Activated T-cell treated with anti-CD3 and anti-CD28 coated beads for 24 hours (primary cell): Measurements from ENCODE around the gene GJC2.
"Not testable (repeated sequence)": the region's sequence is repeated elsewhere in the genome, so short reads cannot be mapped to it uniquely, and the experiment has no call there.

Experiments
- DNase-seq: peaks from one replicate; pipeline ENCODE4 v3.0.0-alpha.2; 2020; ENCODE audit warnings: low read depth

GJC2 gene

GRCh38 chr1:228149406-228150119 lies at the start of gene GJC2:
TSS of gene GJC2 (plus strand) at chr1:228149930. CDS start at chr1:228157759, 7,829 bp downstream.
- DNase-seq = no peak

GRCh38 chr1:228100822-228101613 lies 48.7 kb upstream of the GJC2 start:
- no peak for DNase-seq

GRCh38 chr1:228101614-228101993 lies 48.1 kb upstream of the GJC2 start:
- no peak for DNase-seq

DNA sequence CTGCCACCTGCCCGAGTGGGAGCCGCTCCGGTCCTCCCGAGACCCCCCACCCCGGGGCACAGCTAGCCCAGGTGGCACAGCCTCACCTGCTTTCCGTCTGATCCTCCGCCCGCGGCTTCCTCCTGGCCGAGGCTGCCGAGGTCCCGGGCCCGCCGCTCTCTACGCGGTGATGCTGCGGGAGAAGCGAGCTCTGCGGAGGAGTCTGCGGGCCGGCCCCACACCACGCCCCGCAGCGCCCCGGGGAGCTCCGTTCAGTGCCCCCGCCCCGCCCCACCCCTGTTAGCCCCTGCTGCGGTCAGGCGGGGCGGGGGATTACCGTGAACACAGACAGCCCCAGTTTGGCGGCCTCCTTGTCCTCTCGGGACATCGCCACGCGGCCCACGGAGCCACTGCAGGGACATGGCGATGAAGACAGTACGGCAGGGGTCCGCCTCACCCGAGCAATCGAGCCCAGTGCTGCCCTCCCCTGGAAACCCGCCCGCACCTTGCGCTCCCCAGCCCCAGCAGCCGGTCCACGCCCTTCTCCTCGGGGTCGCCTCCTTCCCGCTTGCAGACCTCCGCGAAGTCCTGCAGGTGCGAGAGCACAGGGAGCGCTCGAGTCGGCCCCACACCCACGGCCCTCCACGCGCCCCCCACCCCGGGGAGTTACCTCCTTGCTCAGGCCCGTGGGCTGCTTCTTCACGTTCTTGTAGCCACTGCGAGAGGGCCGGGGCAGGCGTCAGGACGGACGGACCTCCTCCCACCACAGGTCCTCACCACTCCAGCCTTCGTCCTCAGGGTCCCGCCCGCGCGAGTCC lies 47.5 kb upstream of the GJC2 start:
- DNase-seq = peak; percentile 37

DNA sequence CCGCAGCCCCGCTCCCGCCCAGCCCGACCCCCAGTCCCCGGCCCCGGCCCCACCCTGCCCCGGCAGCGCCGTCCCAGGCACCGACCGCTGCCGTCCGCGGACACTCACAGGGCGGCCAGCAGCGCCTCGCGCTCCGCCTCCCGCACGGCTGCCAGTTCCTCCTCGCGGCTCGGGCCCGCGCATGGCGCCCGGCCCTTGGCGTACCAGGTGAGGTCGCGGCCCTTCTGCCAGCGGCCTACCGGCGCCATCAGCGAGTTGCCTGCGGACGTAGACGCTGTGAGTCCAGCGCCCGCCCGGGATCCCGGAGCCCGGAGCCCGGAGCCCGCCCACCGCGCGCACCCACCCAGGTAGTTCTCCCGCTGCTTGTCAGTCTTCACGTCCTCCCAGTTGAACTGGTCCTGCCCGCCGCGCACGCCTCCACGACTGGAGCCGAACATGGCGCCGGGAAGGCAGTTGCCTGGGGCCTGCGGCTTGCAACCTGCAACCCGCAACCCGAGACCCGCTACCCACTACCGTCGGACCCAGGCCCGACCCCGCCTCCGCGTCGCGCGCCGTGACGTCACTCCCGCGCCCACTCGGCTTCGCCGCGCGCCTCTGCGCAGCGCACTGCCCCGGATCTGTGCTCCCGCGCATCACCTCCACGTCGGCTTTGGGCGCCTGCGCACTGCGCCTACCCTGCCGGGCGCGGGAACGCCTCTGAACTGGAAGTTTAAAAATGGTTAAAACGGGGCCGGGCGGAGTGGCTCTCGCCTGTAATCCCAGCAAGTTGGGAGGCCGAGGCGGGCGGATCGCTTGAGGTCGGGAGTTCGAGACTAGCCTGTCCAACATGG lies 46.7 kb upstream of the GJC2 start, which contains the start of gene C1orf35:
TSS of gene C1orf35 (minus strand) at position 535 of the 830 bp plus-strand sequence. CDS start at position 437, 98 bp downstream.
- peak; percentile 94 for DNase-seq

GRCh38 chr1:228104526-228105269 lies 45.0 kb upstream of the GJC2 start:
- no peak for DNase-seq

DNA sequence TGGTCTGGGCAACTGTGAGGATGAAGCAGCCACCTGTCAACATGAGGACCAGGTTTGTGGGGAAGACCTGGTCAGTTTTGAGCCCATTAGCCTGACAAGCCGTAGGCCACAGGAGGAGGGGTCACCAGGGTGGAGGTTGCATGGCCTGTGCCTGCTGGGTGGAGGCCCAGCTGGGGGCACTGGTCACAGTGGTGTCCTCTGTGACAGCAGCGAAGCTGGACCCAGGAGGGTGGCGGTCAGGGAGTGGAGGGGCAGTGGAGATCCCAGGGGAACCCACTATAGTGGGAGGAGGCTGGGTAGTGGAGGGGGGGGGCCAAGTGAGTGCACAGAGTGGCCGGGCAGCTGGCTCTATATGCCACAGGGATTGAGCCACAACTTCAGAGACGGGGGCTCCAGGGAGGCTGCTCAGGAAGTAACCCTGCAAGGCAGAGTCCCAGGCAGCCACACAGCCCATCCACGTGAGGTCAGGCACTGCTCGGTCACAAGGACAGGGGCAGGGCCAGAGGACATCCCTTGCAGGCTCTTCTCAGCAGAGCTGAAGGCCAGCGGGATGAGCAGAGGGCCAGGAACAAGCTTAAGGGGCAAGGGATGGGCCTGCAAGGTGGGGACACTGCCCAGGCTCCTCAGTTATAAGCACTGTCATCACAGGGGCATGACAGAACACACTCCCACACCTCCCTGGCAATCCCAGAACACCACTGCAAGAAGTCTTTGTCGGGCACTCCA lies 44.3 kb upstream of the GJC2 start:
- no peak for DNase-seq

GRCh38 chr1:228105996-228106799 lies 43.5 kb upstream of the GJC2 start:
- no peak for DNase-seq

GRCh38 chr1:228106800-228107054 lies 43.0 kb upstream of the GJC2 start:
- no peak for DNase-seq

DNA sequence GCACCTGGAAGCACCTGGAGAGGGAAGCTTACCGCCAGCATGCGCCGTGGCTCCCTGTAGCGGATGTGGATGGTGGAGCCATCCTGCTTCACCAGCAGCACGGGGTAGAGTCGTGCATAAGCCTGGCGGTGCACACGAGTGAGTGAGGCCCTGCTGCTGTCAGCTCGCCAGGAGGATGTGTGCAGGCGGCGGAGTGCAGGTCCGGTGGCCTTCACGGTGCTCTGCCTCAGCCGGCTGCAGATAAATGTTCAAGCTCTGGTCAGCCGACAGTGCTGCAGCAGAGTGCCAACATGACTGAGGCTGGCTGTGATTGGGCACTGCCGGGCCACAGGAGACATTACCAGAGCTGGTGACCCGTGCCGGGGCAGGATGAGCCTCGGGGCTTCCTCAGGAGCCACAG lies 42.1 kb upstream of the GJC2 start:
- DNase-seq = no peak

DNA sequence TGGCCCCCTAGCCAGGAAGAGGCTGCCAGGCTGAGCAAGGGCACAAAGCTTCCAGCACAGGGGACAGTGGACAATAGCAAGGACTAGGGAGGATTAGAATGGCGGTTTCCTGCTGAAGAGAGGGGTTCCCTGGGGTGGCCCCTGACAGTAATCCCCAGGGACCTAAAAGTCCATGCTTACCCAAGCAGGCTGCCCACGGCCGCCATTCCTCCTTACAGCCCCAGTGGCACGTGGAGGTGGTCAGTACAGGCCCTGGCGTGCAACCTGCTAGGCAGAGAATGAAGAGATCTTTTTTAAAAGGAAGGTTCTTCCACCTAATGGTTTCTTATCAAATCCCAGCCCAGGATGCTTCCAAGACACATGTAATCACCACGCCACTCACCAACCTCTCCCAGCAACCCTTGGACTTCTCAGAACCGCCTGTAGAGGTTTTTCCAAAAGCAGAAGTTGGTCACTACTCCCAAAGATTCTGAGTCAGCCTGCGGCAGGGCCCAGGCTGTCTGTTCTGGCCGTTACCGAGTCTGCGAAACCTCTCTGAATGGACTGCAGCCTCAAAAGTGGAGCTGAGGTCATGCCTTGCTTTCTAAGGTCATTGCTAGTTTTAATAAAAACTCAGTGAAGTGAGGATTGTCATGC lies 41.6 kb upstream of the GJC2 start:
- no peak for DNase-seq

DNA sequence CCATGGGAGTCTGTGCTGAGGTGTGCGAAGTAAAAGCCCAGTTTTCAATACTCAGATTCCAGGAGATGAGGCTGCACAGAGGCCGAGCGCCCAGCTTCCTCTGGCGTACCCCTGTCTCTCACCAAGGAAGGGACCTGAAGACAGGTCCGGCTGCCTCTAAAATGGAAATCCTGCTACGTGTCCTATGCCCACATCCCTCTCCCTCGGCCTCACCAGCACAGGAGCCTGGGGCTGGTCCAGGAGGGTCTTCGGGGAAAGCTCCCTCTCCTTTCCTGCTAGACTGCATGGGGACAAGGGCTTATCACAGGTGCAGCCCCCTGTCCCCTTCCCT lies 41.0 kb upstream of the GJC2 start:
- DNase-seq = no peak

- DNase-seq = peak; percentile 99
Observed at GRCh38 chr1:228109073-228109961, 40.4 kb upstream of the GJC2 start, which contains the start of gene MRPL55. TSS of gene MRPL55 (minus strand) at chr1:228109299. CDS start at chr1:228108260, 1,039 bp downstream.

- no peak for DNase-seq
Observed at GRCh38 chr1:228109962-228110488, 39.7 kb upstream of the GJC2 start.

DNA sequence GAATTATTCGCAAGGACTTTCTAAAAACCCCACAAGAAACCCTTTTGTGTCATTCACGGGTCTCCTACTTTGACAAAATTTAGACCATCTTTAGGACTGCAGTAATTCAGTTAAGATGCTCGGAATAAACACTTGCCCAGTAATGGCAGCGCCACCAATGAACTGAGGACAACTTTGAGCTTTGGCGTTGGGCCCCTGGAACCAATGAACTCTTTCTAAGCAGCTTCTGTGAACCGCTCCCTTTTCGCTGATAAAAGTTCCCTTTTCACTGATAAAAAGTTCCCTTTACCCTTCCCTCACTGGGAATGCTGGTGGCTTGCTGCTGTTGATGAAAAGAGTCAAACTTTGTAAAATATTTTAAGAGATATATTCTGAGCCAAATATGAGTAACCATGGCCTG lies 39.2 kb upstream of the GJC2 start:
- no peak for DNase-seq

- not testable (repeated sequence) for DNase-seq
Observed at GRCh38 chr1:228111315-228111714, 38.4 kb upstream of the GJC2 start.

- no peak for DNase-seq
Observed at GRCh38 chr1:228112167-228112566, 37.6 kb upstream of the GJC2 start.

DNA sequence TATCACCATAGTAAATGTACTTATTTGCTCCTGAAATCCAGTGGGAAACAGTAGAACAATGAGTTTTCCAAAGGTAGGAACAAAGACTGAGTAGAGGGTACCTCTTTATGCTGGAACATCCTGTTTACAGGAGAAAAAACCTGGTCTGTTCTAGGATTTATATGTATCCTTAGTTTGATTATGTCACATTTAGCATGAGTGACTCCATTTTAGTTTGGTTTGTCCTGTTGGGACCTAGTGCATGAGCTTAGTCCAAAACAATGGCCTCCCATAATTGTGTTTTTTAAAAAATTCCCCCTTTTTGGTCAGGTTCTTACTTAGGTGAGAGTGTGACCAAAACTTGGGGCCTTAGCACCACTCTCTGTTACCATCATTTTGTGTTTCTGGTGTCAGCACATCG lies 37.1 kb upstream of the GJC2 start:
- DNase-seq = no peak
